Activated CD4-positive, CD25-positive, alpha-beta regulatory T cell (primary cell): ENCODE results near the gene NT5C2.
"Not testable (repeated sequence)": the region's sequence is repeated elsewhere in the genome, so short reads cannot be mapped to it uniquely, and the experiment has no call there.

ENCODE experiments used
- DNase-seq, 4 experiments: peaks; one replicate each; lab custom pipeline; 2025; lab: John Stamatoyannopoulos, UW

Gene NT5C2

DNA sequence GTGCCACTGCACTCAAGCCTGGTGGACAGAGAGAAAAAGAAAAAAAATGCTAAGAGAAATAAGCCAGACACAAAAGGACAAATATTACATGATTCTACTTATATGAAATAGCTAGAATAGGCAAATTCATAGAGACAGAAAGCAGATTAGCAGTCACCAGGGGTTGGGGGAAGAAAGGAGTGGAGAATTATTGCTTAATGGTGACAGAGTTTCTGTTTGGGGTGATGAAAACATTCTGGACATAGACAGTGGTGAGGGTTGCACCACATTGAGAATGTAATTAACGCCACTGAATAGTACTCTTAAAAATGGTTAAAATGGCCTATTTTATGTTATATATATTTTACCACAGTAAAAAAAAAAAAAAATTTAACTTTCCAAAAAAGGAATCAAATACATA lies 6.4 kb upstream of the NT5C2 start:
- DNase-seq: no peak

DNA sequence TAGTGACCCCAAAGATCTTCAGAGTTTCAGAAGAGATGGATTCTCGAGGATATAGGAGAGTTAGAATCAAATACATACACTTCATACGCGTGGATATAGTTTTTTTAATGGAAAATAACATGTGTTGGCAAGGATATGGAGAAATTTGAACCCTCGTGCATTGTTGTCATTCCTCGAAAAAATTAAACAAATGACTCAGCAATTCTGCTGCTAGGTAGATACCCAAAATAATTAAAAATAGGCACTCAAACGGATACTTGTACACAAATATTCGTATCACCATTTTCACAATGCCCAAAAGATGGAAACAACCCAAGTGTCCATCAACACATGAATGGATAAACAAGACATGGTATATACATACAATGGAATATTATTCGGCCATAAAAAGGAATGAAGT lies 5.6 kb upstream of the NT5C2 start:
- DNase-seq: no peak

GRCh38 chr10:103197903-103198302 lies 4.8 kb upstream of the NT5C2 start:
- DNase-seq: no peak

- no peak for DNase-seq
These were observed 4.1 kb upstream of the NT5C2 start for GRCh38 chr10:103197174-103197573.

GRCh38 chr10:103196516-103196915 lies 3.4 kb upstream of the NT5C2 start:
- no peak for DNase-seq

GRCh38 chr10:103193820-103194529 lies 903 bp upstream of the NT5C2 start:
- DNase-seq: no peak

DNA sequence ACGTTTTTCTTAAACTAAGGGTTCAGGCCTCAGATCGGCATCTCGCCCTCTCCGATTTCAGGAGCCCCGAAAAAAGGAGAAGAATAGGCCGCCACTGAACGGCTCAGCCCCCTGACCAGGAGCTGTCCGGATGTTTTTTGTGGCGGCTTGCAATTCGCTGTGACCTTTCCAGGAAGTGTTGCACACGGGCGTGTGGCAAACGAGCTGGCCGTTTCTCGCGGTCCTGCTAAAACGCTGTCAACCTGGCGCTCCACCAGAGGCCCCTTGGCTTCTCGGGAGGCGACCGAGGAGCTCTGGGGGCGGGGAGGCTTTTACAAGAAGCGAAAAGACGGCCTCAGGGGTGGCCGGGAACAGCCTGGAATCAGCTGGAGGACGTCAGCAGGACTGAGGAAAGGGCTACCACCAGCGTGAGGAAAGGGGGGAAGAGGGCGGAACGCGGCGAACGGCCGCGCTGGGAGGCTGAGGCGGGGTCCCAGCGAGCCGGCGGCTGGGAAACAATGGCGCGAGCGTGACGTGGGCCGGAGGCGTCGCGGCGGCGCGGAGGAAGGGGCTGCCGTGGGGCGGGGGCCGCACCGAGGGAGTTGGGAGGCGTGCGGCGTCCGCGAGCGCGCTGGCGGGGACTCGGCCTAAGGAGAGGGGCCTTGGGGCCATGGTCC lies 493 bp downstream of the NT5C2 start:
- peak; percentile 12 to 52 (median 45) for DNase-seq

GRCh38 chr10:103192089-103192450 lies 1.0 kb downstream of the NT5C2 start:
- no peak for DNase-seq

GRCh38 chr10:103191198-103191597 lies 1.9 kb downstream of the NT5C2 start:
- not testable (repeated sequence) for DNase-seq

- DNase-seq: no peak
These were observed 4.2 kb downstream of the NT5C2 start for GRCh38 chr10:103188853-103189252.

DNA sequence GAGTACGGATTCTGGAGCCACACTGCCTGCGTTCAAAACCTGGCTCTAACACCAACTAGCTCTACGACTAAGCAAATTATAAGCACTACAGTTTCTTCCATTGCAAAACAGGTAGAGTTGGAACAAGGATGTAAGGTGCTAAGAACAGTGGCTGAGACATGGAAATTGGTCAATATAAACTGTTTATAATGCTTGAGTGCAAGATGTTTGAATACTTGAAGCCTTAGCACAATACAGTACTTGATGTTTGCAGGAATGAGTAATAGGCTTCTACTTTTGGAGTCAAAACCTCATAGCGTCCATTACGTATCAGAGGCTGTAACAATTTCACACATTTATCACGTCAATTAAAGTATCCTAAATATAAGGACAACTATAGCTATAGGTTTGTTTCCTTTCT lies 6.9 kb downstream of the NT5C2 start:
- no peak for DNase-seq

DNA sequence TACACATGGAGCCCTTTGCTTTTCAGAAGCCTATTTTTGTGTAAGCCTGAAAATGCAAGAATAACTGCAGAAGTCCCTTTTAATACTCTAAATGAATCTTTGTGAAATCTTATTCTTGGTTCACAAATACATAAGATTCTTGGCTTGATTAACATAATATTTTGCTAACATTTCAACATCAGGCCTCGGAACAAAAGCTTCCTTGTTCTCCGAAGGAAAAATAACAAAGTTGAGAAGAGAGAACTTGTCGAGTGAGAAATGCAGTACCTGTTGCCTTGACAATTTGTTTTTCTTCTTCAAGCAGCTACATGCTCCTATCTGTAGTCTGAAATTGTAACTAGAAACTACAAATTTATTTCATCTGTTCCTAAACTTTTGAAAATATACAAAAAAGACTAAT lies 8.5 kb downstream of the NT5C2 start:
- no peak for DNase-seq

DNA sequence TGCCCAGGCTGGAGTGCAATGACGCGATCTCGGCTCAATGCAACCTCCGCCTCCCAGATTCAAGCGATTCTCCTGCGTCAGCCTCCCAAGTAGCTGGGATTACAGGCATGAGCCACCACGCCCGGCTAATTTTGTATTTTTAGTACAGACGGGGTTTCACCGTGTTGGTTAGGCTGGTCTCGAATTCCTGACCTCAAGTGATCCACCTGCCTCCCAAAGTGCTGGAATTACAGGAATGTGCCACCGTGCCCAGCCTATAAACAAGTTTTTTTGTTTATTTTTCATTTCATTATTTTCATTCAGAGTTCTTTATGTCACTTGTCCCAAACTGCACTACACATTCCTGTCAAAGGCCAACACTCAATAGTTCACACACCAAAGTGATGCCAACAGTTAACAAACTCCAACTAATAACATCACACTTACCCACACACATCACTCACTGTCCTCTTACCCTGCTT lies 9.1 kb downstream of the NT5C2 start:
- DNase-seq: not testable (repeated sequence)

DNA sequence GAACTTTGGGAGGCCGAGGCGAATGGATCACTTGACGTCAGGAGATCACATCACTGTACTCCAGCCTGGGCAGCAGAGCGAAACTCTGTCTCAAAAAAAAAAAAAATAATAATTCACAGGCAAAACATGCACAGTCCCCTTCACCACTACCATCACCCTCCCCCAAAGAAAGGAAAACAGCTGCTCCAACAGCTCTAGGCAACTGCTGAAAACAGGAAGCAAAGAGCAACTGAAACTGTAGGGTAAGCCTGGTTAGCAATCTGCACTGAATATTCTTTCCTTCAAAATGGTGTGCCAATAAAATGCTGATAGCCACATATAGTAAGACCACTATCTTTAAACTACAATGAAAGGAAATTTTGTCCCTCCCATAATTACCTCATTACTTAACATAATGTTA lies 11.8 kb downstream of the NT5C2 start:
- no peak for DNase-seq

DNA sequence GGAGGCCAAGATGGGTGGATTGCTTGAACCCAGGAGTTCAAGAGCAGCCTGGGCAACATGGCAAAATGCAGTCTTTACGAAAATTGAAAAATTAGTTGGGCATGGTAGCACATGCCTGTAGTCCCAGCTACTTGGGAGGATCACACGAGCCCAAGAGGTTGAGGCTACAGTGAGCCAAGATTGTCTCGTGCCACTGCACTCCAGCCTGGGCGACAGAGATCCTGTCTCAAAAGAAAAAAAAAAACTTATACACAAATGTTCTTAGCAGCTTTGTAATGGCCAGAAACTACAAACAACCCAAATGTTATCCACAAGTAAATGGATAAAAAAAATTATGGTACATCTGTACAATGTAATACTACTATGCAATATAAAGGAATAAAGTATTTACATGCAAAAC lies 12.6 kb downstream of the NT5C2 start:
- no peak for DNase-seq

- no peak for DNase-seq
These were observed 15.9 kb downstream of the NT5C2 start for GRCh38 chr10:103177123-103177522.

DNA sequence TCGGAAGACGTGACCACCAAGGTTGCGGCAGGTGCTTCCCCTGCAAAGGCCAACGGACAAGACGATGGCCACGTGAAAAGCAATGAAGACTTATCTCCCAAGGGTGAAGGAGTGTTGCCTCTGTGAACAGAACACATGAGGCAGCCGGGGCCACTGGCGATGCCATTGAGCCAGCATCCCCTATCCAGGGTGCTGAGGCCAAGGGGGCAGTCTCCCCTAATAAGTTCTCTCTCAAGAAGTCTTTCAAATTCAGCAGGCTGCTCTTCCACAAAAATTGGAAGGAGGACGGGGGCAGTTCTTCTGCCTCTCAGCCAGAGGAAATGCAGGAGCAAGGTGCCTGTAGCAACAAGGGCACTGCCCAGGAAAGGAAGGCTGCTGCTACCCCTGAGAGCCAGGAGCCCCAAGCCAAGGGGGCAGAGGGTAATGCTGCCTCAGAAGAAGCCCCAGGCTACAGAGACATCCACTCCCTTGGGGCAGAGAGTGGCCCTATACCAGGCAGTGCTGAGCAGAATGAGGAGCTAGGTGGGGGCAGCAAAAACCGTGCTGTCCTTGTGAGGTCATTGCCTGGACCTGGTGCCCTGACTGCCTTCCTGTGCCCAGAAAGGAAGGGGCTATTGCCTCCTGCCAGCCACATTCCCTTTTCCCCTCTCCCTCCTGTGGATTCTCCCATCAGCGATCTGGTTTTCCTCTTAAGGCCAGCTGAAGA lies 17.3 kb downstream of the NT5C2 start:
- no peak for DNase-seq

- not testable (repeated sequence) for DNase-seq
These were observed 18.7 kb downstream of the NT5C2 start for GRCh38 chr10:103174324-103174723.

- DNase-seq: no peak
These were observed 21.8 kb downstream of the NT5C2 start for GRCh38 chr10:103171278-103171677.

GRCh38 chr10:103168438-103168837 lies 24.6 kb downstream of the NT5C2 start:
- DNase-seq: no peak

- DNase-seq: not testable (repeated sequence)
These were observed 25.5 kb downstream of the NT5C2 start for GRCh38 chr10:103167554-103167953.

DNA sequence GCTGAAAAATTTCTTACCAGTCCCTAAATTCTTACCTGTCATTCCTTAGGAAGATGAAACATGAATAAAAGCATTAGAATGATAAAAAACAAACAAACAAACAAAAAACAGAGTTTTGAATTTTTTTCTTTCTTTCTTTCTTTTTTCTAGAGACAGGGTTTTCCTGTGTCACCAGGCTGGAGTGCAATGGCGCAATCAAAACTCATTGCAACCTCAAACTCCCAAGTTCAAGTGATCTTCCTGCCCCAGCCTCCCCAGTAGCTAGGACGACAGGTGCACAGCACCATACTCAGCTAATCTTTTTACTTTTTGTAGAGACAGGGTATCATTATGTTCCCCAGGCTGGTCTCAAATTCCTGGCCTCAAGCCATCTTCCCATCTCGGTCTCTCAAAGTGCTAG lies 26.5 kb downstream of the NT5C2 start:
- DNase-seq: no peak

DNA sequence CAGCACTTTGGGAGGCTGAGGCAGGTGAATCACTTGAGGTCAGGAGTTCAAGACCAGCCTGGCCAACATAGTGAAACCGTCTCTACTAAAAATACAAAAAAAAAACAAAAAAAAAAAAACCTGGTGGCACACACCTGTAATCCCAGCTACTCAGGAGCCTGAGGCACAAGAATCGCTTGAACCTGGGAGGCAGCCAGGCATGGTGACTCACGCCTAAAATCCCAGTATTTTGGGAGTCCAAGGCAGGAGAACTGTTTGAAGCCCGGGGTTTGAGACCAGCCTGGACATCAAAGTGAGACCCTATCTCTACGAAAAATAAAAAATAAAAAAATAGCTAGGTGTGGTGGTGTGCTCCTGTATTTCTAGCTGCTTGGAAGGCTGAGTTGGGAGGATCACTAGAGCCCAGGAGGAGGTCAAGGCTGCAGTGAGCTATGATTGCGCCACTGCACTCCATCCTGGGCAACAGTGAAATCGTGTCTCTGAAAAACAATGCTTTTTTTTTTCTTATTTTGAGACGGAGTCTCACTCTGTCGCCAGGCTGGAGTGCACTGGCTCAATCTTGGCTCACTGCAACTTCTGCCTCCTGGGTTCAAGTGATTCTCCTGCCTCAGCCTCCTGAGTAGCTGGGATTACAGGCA lies 29.2 kb downstream of the NT5C2 start:
- not testable (repeated sequence) for DNase-seq
